K562 (cell line): ENCODE results near the gene TENM4. TPM values are rescaled to one million over a fixed set of nuclear protein-coding genes. Genes with fewer than 3 reads are reported as not detected.

Experiments used
- ATAC-seq: fragments of 200-7000 bp; cut with Tn5 transposase; 3 replicates; pipeline ENCODE4 v1.9.1; 2020; ENCODE audit warnings: moderate library complexity
- BruUV-seq: library from RNA; stranded (reverse); fragments of 400-500 nt; replicated peaks from 2 replicates; lab custom pipeline; 2021; lab: Mats Ljungman, UMichigan
- CTCF ChIA-PET: fragments of 300-600 bp; formaldehyde crosslinking; extraction: SDS; loops from one replicate; lab custom pipeline; 2021; ENCODE audit warnings: low intra/inter-chr PET ratio; lab: Yijun Ruan, JAX
- POLR2A ChIA-PET: fragments of 300-600, 350-650 bp; sonication (Branson Sonifier 250); formaldehyde crosslinking; extraction: SDS; loops from one replicate; lab custom pipeline; 2021; ENCODE audit warnings: antibody characterized with exemption, inconsistent platforms; lab: Yijun Ruan, JAX
- DNase-seq, 4 experiments: peaks; one replicate each; pipeline versions ENCODE4 v3.0.0 to v3.0.0-alpha.2; 2011 to 2018; ENCODE audit warnings: low spot score in 3 of 4, mixed read lengths in 3 of 4; ENCODE audit errors: extremely low read depth in 1 of 4
- FAIRE-seq: peaks from 2 replicates; lab custom pipeline; 2011; peaks lifted over from hg19 to GRCh38; lab: Jason Lieb, UNC
- H2AFZ ChIP-seq: 2 replicates; pipeline ENCODE4 v1.6.0; 2011; ENCODE audit warnings: low read depth, low read length, control low read depth, inconsistent platforms
- H3K27ac ChIP-seq: fragments of 200-600 bp; 3 replicates; pipeline ENCODE4 v1.8.0; 2011; ENCODE audit warnings: low read depth, mild to moderate bottlenecking, control low read depth, inconsistent platforms, low read length, moderate library complexity, mixed read lengths; ENCODE audit errors: extremely low read depth
- H3K27me3 ChIP-seq, 2 experiments: fragments of 300-600 bp in 1 of 2; 2 replicates in 1 of 2; 3 replicates in 1 of 2; pipeline versions ENCODE4 v1.6.0 to v1.8.0; 2011; ENCODE audit warnings: inconsistent platforms in 2 of 2, low read length in 2 of 2, mild to moderate bottlenecking in 1 of 2, mixed read lengths in 1 of 2, moderate library complexity in 1 of 2; ENCODE audit not compliant: control insufficient read depth in 2 of 2, insufficient read depth in 2 of 2
- H3K36me3 ChIP-seq: fragments of 300-600 bp; 3 replicates; pipeline ENCODE4 v1.8.0; 2011; ENCODE audit warnings: mild to moderate bottlenecking, low read length, inconsistent platforms; ENCODE audit not compliant: control insufficient read depth, insufficient read depth
- H3K4me1 ChIP-seq, 2 experiments: fragments of 200-600 bp in 1 of 2; replicated peaks in 1 of 2; 2 replicates in 1 of 2; 3 replicates in 1 of 2; pipeline versions ENCODE4 v1.5.1 to v1.8.0; 2011; ENCODE audit warnings: inconsistent platforms in 2 of 2, low read length in 2 of 2, mild to moderate bottlenecking in 1 of 2, mixed read lengths in 1 of 2, moderate library complexity in 1 of 2; ENCODE audit not compliant: control insufficient read depth in 2 of 2, insufficient read depth in 2 of 2
- H3K4me2 ChIP-seq: 2 replicates; pipeline ENCODE4 v1.6.1; 2011; ENCODE audit warnings: low read length, control low read depth, inconsistent platforms, mixed read lengths; ENCODE audit not compliant: insufficient read depth
- H3K4me3 ChIP-seq: fragments of 200-600 bp; sonication (generic), shearing (Covaris generic); 2 replicates; pipeline ENCODE4 v1.5.1; 2016; ENCODE audit warnings: control low read depth, inconsistent platforms
- H3K79me2 ChIP-seq: fragments of 200-600 bp; 3 replicates; pipeline ENCODE4 v1.8.0; 2011; ENCODE audit warnings: low read length, inconsistent platforms; ENCODE audit not compliant: control insufficient read depth, insufficient read depth
- H3K9ac ChIP-seq, 2 experiments: 2 replicates each; pipeline versions ENCODE4 v1.6.0 to v1.6.1; 2011; ENCODE audit warnings: low read depth in 2 of 2, low read length in 2 of 2, control low read depth in 1 of 2, inconsistent platforms in 1 of 2, mild to moderate bottlenecking in 1 of 2, mixed read lengths in 1 of 2; ENCODE audit not compliant: insufficient read depth in 1 of 2
- H3K9me1 ChIP-seq: one replicate; pipeline ENCODE4 v1.6.0; 2011; ENCODE audit warnings: inconsistent platforms, mild to moderate bottlenecking, low read length, moderate library complexity; ENCODE audit not compliant: control insufficient read depth, insufficient read depth
- H3K9me3 ChIP-seq: replicated peaks from 2 replicates; pipeline ENCODE4 v1.5.1; 2011; ENCODE audit warnings: low read depth, low read length, inconsistent platforms; ENCODE audit not compliant: control insufficient read depth, insufficient read depth
- H4K20me1 ChIP-seq: replicated peaks from 2 replicates; pipeline ENCODE4 v1.6.1; 2011; ENCODE audit warnings: low read length, inconsistent platforms, mixed read lengths; ENCODE audit not compliant: control insufficient read depth, insufficient read depth
- ARID1B ChIP-seq: fragments of 450-650 bp; IDR thresholded peaks from 2 replicates; pipeline ENCODE4 v1.6.1; 2016; ENCODE audit warnings: antibody characterized with exemption, mild to moderate bottlenecking, inconsistent platforms
- CREM ChIP-seq: IDR thresholded peaks from 2 replicates; pipeline ENCODE4 v1.6.1; 2014; ENCODE audit warnings: antibody characterized with exemption, low read depth
- GABPA ChIP-seq: fragments of 200-800 bp; sonication (Bioruptor generic); conservative IDR thresholded peaks from 2 replicates; pipeline ENCODE4 v1.6.1; 2016; ENCODE audit warnings: low read depth, missing genetic modification characterization, missing compliant biosample characterization
- HDGF ChIP-seq: fragments of 450-650 bp; IDR thresholded peaks from 2 replicates; pipeline ENCODE4 v1.6.1; 2016
- MXI1 ChIP-seq: IDR thresholded peaks from 2 replicates; pipeline ENCODE4 v1.6.1; 2011; ENCODE audit warnings: low read depth, mild to moderate bottlenecking, improper control_type of control experiment, low read length
- POLR3G ChIP-seq: IDR thresholded peaks from 2 replicates; pipeline ENCODE4 v1.6.1; 2011; ENCODE audit not compliant: insufficient read length, insufficient replicate concordance; ENCODE audit errors: extremely low read depth
- SAFB ChIP-seq: fragments of 200-400 bp; formaldehyde crosslinking; IDR thresholded peaks from 2 replicates; pipeline ENCODE4 v1.6.1; 2017; ENCODE audit warnings: low read depth, low read length, borderline replicate concordance
- ZBTB8A ChIP-seq: fragments of 450-650 bp; IDR thresholded peaks from 2 replicates; pipeline ENCODE4 v1.6.1; 2018; ENCODE audit warnings: mild to moderate bottlenecking, moderate library complexity; ENCODE audit not compliant: partially characterized antibody
- ZKSCAN3 ChIP-seq: fragments of 250-450 bp; sonication (Bioruptor Pico); IDR thresholded peaks from 2 replicates; pipeline ENCODE4 v1.4.0; 2020
- ZNF444 ChIP-seq: fragments of 250-450 bp; sonication (Bioruptor Pico); IDR thresholded peaks from 2 replicates; pipeline ENCODE4 v1.4.0; 2020; ENCODE audit warnings: mild to moderate bottlenecking, moderate library complexity
- ZNF668 ChIP-seq: fragments of 250-450 bp; sonication (Bioruptor Pico); IDR thresholded peaks from 2 replicates; pipeline ENCODE4 v1.8.0; 2022; ENCODE audit warnings: mild to moderate bottlenecking, inconsistent platforms
- WGBS: fragments of 100-300 bp; shearing (Covaris generic); methylation state at CpG from one replicate; pipeline ENCODE4 v1.1.6; 2016; ENCODE audit warnings: low coverage, mixed read lengths; ENCODE audit not compliant: insufficient coverage; ENCODE audit errors: missing lambda C conversion rate; 5-methylcytosine and 5-hydroxymethylcytosine counted together
- in situ Hi-C: fragments of 300-500 bp; cut with MboI; formaldehyde crosslinking; loops from 4 replicates; pipeline ENCODE4 v1.15.0; 2018; ENCODE audit warnings: inconsistent platforms, mixed read lengths
- intact Hi-C: fragments of 100-400 bp; cut with micrococcal nuclease; formaldehyde crosslinking; loops from 2 replicates; pipeline ENCODE4 v1.14.2; 2022
- polyA plus RNA-seq, 8 experiments: library from polyadenylated mRNA; depleted of rRNA in 4 of 8; stranded (reverse) in 5 of 8; unstranded in 3 of 8; fragments of >200 nt; fragmentation: Nextera tagmentation in 2 of 8; fragmentation: Illumina TruSeq in 1 of 8; extraction: Ambion mirVana in 2 of 8; extraction: Trizol in 1 of 8; gene quantifications; 2 replicates each; pipeline versions ENCODE4 v1.2.1 to v1.2.3, GENCODE V29; 2011 to 2014; ENCODE audit warnings: inconsistent platforms in 1 of 8, missing spikeins in 1 of 8
- total RNA-seq, 7 experiments: library from RNA; depleted of rRNA in 6 of 7; stranded (reverse); fragments of >200 nt in 6 of 7; fragmentation: Illumina TruSeq in 2 of 7; extraction: Trizol in 2 of 7; gene quantifications; 2 replicates each; pipeline versions ENCODE4 v1.2.1 to v1.2.3, GENCODE V29; 2011 to 2021; ENCODE audit warnings: low replicate concordance in 1 of 7

Gene TENM4
- total and polyA plus RNA-seq, 9 of the 15 experiments (the other 6 are each of a cell fraction or from before 2014, with no cell fraction given), result 0.16 TPM; not detected in 8

DNA sequence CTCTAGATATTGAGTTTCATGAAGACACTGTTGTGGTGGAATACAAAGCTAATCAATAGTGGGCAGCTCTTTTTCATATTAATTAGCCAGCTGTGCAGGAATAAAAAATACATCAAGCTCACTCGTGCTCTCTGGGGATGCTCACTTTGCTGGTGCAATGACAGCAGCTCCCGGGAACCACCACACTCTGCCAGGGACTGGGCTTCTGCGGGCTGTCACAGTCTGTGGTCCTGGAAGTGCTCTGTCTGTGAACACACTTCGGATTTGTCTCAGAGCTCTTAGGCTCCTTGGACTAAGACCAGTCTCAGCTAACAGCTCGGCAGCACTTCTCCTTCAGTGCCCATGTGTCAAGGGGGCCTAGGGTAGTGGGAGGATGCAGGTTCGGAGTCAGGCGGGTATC lies 393.5 kb downstream of the TENM4 start:
- TF ChIP-seq GABPA (no peak), CREM (no peak), SAFB (no peak), POLR3G (no peak), HDGF (no peak), ARID1B (no peak), ZNF444 (CRISPR knock-in tag) (no peak), ZNF668 (no peak), ZBTB8A (no peak), ZKSCAN3 (CRISPR knock-in tag) (no peak), MXI1 (no peak)
- 0% methylated on average over 7 of the region's 7 CpGs for WGBS
- Histone ChIP-seq H3K79me2 (no peaks in the 10 kb centered on the region), H3K27ac (no peak overlapping the region), H3K9me3 (no peaks in the 10 kb centered on the region), H3K36me3 (no peaks in the 10 kb centered on the region), H3K9me1 (no peaks in the 10 kb centered on the region), H3K4me2 (no peak overlapping the region), H3K9ac (no peak overlapping the region), H4K20me1 (no peaks in the 10 kb centered on the region), H3K27me3 (peaks cover 0 to 3% of the 10 kb centered on the region in 2 experiments; a peak in 1 of 5 replicates), H3K4me1 (no peaks in the 10 kb centered on the region), H2AFZ (no peak overlapping the region), H3K4me3 (no peak overlapping the region)
- intact Hi-C loops, result no loop called here
- no TSS peak for BruUV-seq
- no peak for FAIRE-seq
- in situ Hi-C loops, result no loop called here
- POLR2A ChIA-PET, result interaction anchor here (0.6 to 1.1 kb wide), 2 partner anchors 8 to 292 kb away, joined by 3 to 4 read pairs; no protein-coding TSS in a partner anchor
- no peak for DNase-seq
- no peak for ATAC-seq
- CTCF ChIA-PET, result no interaction called here
